Measurements from ENCODE around the gene TAS1R3. TPM values are rescaled to one million over a fixed set of nuclear protein-coding genes. Genes with fewer than 3 reads are reported as not detected.

TAS1R3 gene
- total and polyA plus RNA-seq, 10 of the 15 experiments (the other 5 are each of a cell fraction or from before 2014, with no cell fraction given) = 0.04 to 0.51 (median 0.08) TPM; not detected in 3

GRCh38 chr1:1361982-1362423 is 30.9 kb downstream of the TAS1R3 start:
- ChIA-PET SMC1A (ENCODE audit: uncharacterized antibody, unreplicated experiment) (no interaction called here), POLR2A (no interaction called here), RAD21 (ENCODE audit: unreplicated experiment) (no interaction called here), CTCF (no interaction called here)
- DNase-seq (ENCODE audit: low read depth, low spot score) (no peak), FAIRE-seq (no peak), ATAC-seq (peak; percentile 37; the same call in 1 of the 3 replicates)
- intact Hi-C loops (cut with micrococcal nuclease; ENCODE audit: unreplicated experiment) (no loop called here), in situ Hi-C loops (cut with MboI) (no loop called here)
- H2AFZ ChIP-seq (ENCODE audit: control insufficient read depth, low read depth, low read length) = no peak overlapping the region
- no peak overlapping the region for H3K4me2 ChIP-seq (ENCODE audit: control insufficient read depth, insufficient read depth)
- no peak overlapping the region for H3K9ac ChIP-seq (ENCODE audit: control insufficient read depth, insufficient read depth, low read length)
- no peaks in the 10 kb centered on the region for H3K36me3 ChIP-seq (ENCODE audit: control insufficient read depth in 2 of 2, insufficient read depth in 2 of 2, low read length in 1 of 2)
- no TSS peak for BruUV-seq (replicated peaks)
- no peak overlapping the region for H3K27ac ChIP-seq (ENCODE audit: control insufficient read depth, insufficient read depth)
- H3K9me3 ChIP-seq (replicated peaks; ENCODE audit: control insufficient read depth, insufficient read depth, low read length) = peaks cover under 1% of the 10 kb centered on the region; the same call in 1 of the 3 replicates
- H4K20me1 ChIP-seq (ENCODE audit: control insufficient read depth, insufficient read depth) = no peaks in the 10 kb centered on the region
- H3K27me3 ChIP-seq (replicated peaks in 1 of 2; ENCODE audit: control insufficient read depth in 2 of 2, insufficient read depth in 2 of 2, low read length in 1 of 2) = no peaks in the 10 kb centered on the region
- H3K4me3 ChIP-seq = no peak overlapping the region
- WGBS (ENCODE audit: insufficient coverage, insufficient replicate concordance, low lambda C conversion rate, missing lambda C conversion rate) = 17% methylated on average over 13 of the region's 13 CpGs
- peaks cover 5% of the 10 kb centered on the region for H3K4me1 ChIP-seq (ENCODE audit: control insufficient read depth, insufficient read depth, low read length)
- no peak for TF ChIP-seq ZBTB11 (CRISPR knock-in tag; IDR thresholded peaks at IDR 0.05)
- no peak for TF ChIP-seq PKNOX1 (IDR thresholded peaks at IDR 0.05)
- no peak for TF ChIP-seq ZBTB33 (IDR thresholded peaks at IDR 0.05)
- no peak for TF ChIP-seq SUPT20H (IDR thresholded peaks at IDR 0.05; ENCODE audit: borderline replicate concordance, control insufficient read depth, low read depth, low read length)
- no peak for TF ChIP-seq TCF12 (IDR thresholded peaks at IDR 0.05; ENCODE audit: low read depth, low read length)
- 0 out of 2 replicates have a peak, but pooled peaks have one; percentile 37 for TF ChIP-seq MLLT1 (IDR thresholded peaks at IDR 0.05)
- no peak for TF ChIP-seq HCFC1 (IDR thresholded peaks at IDR 0.05; ENCODE audit: low read length)
- 0 out of 3 replicates have a peak, but pooled peaks have one; percentile 11 for TF ChIP-seq POU2F2 (IDR thresholded peaks at IDR 0.05; ENCODE audit: borderline replicate concordance, low read depth, low read length)
- no peak for TF ChIP-seq SUZ12 (IDR thresholded peaks at IDR 0.05; ENCODE audit: unreplicated experiment)
- no peak for TF ChIP-seq SMAD1 (IDR thresholded peaks at IDR 0.05; ENCODE audit: low read depth, partially characterized antibody)
- no peak for TF ChIP-seq TCF3 (IDR thresholded peaks at IDR 0.05; ENCODE audit: borderline replicate concordance, insufficient read depth, low read depth, low read length)
- TF ChIP-seq CTCF (IDR thresholded peaks at IDR 0.05 in 2 of 3, conservative IDR thresholded peaks at IDR 0.05 in 1 of 3; ENCODE audit: control insufficient read depth in 2 of 3, extremely low read depth in 1 of 3, insufficient read depth in 1 of 3, low read depth in 3 of 3, low read length in 3 of 3) = no peak
- H3K79me2 ChIP-seq (ENCODE audit: control insufficient read depth, insufficient read depth, low read length) = no peaks in the 10 kb centered on the region

All from GM12878 (cell line).